Stimulated activated CD4-positive, alpha-beta T cell treated with anti-CD3 and anti-CD28 coated beads, Interleukin-1b, Interleukin-23, amount 100 ng/mL, for 24 hours (primary cell): ENCODE data around the gene EPAS1.

Source experiments
- DNase-seq, 4 experiments: peaks; one replicate each; pipeline ENCODE4 v3.0.0-alpha.2; 2020; ENCODE audit warnings: low read depth in 4 of 4, low spot score in 1 of 4

EPAS1 gene

DNA sequence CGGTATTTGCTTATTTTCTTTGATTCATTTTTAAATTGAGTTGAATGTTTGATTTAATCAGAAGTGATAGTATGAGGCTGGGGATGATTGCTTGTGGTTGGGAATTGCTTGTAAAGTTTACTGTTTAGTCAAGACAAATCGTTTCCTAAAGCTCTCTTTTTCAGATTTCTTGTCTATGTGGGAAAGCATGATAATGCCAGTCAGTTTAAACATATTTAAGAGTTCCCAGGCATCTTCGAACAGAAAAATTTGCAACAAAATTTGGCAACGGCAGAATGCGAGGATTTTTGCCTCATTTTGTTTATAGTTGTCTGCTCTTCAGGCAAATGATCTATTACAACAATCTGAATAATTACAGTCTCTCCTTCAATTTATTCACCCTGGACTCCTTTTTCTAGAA lies 22.5 kb downstream of the EPAS1 start:
- no peak for DNase-seq

DNA sequence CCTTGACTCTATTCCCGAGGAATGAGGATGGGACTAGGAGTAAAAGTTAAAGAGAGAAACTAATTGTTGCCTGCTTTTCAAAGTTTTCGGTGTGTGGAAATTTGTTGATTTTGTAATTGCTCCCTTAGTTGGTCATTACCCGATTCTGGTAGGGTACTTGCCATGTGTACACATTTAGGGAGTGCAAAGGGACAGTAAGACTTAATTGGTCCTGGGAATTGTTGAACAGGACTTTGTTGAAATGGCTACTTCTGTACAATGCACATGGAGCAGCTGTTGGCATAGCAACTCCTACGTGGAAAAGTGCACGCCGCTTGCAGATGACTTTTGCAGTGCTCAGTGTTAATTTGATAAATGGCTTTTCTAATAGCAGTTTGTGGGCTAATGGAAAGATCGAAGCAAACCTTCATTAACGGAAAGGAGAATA lies 22.9 kb downstream of the EPAS1 start:
- DNase-seq: no peak

DNA sequence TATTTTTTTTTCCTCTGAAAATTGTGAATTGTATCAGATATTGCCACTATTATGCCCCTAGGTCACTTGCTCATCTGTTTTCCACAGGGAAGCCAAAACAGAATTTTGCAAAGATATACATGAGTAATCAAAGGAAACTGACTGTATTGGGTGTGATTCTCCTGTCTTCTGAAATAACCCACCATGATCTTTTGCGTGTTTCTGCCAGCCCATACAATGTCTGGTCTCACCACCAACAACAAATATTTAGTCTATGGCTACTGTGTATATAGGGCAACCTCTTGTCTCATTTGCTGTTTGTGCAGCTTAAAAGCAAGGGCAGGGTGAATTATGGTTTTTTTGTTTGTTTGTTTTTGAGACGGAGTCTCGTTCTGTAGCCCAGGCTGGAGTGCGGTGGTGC lies 26.5 kb downstream of the EPAS1 start:
- DNase-seq: no peak

DNA sequence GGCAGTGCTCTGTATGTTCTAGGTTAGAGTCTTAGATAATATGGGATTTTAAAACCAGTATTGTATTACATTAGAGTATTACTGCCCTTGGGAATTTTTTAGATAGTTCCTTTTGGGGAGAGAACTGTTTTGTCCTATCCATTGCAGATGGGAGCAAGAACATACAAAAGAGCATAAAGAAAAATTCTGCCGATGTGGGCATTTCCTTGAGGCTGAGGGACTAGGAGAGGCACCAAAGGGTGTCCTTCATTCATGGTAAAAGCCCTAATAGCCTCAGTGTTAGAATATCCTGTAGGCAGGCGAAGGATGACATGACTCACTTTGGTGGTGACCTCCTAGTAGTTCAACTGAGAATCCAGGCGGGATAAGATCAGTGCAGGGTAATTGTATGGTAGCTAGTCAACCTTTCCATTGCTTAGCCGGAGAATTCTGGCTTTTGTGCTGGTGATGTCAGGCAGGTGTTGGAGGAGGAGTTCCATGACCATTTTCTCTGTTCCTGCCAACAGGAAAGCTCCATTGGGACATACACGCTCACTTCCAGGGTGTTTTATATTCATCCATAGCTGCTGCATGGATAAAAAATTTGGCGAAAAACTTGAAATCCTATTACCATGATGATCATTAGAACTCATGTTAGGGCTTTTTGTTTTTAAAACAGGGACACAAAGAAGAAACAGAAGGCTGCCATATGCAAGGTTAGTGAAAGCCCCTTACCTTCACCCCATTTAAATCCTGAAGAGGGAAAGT lies 28.1 kb downstream of the EPAS1 start:
- DNase-seq: no peak

DNA sequence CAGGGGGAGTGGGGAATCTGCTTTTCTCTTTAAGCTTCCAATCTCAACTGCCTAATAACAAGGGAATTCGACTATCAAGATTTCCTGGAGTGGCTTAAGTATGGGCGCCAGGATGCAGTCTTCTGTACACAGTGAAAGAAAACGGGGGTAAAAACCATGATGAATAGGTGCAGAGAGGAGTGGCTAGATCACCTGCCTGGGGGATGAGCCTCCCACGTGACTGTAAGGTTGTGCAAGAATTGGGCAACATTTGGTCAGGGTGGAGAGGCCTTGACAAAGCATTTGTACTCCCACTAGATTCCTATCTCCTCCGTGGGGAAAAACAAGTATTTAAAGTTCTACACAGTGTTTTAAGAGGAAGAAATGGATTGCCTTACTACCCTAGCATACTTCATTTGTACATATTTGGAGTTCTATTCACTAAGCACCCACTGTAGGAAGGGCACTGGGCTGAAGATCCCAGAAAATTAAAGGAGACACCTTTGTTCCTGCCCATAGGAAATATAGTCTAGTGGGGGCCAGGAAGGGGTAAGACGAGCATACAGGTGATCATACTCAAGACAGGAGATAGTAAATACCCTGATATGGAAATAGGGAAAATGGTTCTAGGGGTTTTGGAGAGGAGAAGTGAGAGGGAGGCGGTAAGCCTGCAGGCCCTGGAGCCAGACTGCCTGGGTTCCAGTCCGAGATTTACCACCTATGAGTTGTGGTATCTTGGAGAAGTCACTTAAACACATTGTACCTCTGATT lies 29.2 kb downstream of the EPAS1 start:
- no peak for DNase-seq

DNA sequence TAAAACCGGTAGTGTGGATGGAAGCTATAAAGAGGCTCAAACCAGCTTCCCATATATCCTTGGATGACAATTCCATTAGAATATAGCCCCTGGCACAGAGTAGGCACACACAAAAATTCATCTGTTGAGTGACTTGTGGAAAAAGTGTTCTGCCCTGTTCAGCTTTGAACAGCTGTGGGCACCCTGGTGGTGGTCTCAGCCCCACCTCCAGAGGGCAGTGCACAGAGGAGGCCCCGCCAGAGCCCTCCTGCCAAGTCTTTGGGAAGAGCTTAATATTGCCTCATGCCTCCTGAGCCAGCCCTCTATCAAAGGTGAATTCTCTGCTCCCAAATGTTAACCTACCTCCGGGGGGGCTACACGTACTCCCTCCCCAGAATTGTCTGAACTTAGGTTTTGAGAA lies 30.4 kb downstream of the EPAS1 start:
- DNase-seq: no peak

DNA sequence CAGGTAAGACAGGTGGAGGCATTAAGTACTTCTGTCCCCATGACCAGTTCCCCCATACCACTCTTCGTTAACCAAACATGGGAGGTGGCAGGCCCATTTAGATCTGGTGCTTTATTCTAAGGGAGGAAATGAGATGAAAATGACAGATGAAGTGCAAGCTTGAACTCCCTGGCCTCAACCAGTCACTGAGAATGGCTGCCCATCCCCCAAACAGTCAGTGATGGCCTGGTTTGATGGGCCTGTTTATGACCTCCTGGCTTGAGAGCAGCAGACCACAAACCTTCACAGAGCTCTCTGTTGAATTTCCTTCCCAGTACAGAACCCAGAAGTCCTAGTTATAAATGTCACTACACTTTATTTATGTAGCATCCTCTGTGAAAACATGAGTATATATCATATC lies 31.1 kb downstream of the EPAS1 start:
- no peak for DNase-seq

DNA sequence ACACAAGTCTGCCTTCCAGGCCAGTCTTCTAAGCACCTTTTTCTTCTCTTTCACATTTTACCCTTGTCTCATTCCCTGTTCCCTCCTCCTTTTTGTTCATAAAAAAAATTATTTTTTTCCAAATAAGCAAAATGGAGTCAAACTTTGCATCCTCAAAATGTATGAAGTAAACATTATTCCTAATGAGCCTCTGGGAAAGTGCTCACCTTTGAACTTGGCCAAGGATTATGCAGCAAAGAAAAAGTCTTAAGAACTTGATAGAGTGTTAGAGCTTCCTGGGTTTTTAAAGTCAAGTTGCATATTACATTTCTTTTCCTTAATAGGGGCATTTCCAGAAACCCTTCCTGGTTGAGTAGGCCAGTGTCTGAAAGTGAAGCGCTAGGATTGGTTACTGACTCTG lies 31.6 kb downstream of the EPAS1 start:
- DNase-seq: no peak

DNA sequence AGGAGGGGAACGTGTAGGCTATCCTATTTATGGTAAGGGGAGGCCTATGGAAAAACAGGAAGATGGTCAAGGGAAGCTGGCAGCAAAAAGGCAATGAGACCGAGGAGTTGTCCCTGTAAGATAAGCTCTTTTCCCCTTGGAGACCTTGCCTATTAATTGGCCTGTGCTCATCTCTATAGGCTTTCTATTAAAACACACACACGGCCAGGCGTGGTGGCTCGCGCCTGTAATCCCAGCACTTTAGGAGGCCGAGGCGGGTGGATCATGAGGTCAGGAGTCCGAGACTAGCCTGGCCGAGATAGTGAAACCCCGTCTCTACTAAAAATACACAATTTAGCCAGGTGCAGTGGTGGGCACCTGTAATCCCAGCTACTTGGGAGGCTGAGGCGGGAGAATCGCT lies 32.1 kb downstream of the EPAS1 start:
- no peak for DNase-seq

DNA sequence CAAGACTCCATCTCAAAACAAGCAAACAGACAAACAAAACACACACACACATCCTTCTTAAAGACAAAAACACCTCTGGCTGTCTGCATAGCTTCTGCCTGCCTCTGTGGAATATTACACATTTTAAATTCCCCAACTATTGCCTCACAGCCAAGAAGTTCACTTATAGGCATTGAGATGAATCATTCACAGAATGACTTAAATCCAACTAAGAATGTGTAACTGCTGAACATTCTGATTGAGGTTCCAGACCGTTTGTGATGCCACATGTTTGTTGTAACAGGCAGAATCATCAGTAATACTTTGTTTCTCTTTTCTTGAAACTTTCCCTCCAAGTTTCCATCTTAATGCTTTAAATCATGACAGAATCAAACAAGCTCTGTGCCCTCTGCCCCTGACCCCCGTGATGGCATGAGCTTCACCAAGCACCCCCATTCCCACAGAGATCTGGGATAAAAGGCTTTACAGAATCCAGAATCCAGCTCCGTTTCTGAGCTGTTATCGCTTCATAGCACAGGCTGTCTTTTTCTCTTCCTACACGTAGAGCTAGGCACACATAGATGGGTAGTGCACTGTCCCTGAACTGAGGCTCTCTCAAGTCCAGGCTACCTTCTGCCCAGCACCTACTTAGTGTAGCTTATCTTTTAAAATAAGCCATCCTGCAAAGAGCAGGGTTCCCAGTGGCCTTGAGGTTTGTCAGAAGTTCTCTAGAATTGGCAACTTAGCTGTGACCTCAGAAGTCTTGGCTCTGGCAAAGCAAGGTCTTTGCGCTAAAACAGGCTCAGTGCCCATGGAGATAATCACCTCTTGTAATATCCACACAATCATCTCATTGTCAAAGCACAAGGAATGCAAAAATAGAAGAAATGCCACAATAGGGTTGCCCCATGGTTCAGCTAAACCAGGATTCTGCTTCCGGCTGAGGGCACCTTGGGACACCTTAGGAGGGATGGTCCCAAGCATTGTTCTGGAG lies 32.9 kb downstream of the EPAS1 start:
- no peak for DNase-seq

DNA sequence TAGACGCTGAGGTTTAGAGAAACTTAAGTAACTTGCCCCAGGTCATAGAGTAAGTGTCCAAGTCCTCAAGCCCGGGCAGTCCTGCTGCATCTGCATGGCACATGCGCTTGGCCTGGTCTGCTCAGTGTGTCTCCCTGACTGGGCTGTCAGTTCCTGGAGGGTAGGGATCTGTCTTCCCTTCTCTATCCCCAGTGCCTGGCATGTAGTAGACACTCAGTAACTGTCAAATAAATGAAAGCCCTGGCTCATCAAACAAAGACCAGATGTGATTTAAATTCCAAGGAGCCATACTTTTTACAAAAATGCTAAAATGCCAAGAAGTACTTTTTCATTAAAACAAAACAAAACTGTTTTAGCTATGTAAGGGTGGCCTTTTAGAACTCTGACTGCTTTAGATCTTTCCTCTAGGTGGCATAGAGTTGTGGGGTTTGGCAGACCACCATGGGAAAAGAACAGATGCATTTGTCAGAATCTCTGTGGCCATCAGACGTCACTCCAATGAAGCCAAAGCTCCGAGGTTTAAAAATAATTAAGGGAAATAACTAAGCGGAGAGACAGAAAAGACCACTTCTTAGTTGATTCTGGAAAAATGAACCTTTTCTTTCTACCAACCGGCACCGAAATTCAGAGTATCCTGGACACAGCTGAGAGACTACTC lies 34.0 kb downstream of the EPAS1 start:
- DNase-seq: no peak

DNA sequence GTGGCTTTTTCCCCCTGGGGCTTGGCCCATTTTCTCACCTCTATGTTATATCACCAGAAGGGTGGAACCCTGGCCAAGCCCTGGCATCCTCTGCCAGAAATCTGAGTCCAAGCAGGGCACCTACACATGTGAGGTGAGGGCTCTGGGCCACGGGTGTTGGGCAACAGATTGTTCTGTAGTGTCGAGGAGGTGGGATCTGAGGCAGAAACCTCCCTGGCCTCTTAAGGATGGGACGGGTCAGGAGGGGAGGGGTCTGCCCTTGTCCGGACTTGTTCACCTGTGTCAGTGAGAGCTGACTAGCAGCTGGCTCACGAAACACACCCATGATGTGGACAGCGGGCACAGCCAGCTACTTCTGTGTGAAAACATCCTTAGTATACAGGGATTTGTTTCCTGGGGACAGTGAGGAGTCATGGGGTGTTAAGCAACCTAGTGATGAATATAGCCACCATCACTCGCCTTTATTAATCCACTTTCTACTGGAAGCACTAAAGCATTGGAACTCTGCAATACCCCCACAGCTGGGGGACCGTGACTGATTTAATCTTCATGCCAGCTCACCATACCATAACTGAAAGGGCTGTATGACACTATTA lies 35.6 kb downstream of the EPAS1 start:
- DNase-seq: no peak

DNA sequence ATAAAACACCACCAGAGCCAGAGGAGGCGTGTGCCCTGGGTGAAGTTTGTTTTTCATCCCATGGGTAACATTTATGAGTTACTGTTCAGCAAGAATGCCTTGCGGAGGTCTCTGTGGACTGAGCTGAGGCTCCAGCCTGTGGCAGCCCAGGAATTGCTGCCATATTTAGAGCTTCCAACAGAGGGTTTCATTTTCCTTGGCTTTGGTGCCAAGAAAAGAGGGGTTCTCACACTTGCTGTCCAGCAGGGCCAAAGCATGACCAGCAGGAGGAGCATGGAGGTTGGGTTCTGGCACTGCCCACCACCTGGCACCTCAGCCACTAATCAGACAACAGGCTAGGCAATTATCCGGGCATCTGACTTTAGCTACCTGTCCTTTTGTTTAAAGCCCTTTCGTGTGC lies 36.7 kb downstream of the EPAS1 start:
- no peak for DNase-seq

DNA sequence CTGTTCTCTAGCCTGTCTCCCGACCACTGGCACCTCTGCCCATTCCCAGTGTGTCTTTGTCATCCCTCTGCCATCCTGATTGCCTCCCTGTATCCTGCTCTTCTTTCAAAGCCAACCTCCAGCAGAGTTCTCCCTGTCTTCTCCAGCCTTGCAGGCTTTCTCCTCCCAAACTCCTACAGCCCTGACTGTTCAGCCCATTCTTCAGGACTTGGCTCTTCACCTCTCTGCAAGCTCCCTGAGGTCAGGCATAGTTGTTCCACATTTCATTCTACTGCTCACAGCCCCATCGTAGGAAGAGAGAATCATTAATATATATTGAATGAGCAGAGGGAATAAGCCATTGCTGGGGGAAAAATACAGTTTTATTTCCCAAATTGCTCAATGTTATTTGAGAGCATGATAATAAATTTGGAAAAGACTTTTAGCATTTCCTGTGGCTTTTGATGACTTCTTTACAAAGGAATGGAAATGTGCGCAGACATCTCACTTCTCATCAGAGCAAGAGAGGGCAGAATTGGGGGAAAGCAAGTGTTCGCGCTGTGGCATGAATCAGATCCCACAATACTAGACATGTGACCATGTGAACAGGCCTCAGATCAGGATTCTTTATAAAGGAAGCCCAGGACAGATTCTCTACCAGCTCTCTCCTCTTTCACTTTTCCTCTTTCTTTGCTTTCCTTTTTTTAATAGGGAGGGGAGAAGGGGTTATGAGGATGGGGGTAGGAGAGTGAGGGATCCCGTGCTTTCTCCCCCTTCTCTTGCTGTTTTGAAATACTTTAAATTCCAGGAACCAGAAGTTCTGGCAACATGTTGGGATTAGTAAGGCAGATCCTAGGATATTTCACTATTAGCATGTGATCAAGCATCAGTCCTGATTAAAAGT lies 37.4 kb downstream of the EPAS1 start:
- no peak for DNase-seq

DNA sequence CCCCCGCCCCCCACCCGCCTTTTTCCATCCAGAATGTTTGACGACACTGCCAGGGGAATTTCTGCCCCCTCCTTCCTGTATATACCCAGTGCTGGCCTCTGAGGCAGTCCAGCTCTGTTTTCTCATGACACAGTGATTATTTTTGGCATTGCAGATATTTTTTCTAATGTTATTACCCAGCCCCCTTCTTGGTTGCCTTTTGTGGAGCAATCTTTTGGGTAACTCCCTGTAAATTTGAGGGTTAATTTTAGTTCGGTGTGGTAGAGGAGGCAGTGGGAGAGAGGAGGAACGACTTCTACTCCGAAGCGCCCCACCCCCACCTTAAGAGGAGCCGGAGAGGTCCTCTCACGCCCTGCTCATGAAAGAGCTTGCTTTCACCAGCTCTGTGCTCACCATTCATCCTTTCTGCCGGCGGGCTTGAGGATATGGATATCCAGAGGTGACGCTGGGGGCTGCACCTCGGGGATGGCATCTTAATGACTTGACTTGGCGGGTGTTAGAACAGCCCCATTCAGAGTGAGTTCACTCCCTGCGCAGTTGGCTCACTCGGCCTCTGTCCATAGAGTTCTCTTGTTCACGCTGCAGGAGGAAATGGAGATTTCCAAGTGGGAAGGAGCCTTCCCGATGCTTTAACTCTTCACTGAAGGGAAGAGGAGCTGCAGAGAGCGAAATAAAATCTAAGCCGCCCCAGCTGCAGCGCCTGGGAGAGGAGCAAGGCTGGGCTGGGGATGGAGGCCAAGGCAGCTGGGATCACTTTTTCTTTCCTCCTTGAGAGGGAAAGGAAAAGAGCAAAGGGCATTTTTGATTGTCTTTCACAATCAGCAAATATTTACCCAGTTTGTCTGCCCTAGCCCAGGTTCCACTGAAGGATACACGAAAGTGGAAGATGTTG lies 38.4 kb downstream of the EPAS1 start:
- DNase-seq: no peak

DNA sequence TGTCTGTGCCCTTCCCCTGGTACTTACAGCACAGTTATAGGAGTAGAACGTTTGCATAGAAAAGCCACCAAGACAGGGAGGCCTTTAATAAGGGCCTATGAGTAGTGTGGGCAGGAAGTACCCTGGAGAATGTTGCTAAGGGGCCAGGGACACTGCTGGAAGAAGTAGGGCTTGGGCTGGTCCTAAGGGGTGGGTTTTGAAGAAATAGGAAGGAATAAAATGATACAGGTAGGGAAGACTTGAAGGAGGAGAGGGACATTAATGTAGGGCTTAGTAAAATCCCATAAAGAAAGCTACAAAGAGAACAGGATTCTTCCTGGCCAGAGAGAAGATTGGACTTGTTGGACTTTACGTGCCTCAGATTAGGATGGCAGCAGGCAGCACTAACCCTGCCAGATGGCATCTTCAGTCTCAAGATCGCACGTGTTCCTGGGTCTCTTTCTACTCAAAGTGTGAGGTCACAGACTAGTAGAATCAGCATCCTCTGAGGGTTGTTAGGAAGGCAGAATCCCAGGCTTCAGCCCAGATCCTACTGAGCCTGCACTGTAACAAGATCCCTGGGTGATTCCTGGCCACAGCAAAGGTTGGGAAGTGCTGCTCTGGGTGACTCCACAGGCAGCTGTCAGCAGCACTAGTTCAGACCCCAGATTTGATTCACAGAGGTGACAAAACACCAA lies 39.2 kb downstream of the EPAS1 start:
- DNase-seq: no peak

DNA sequence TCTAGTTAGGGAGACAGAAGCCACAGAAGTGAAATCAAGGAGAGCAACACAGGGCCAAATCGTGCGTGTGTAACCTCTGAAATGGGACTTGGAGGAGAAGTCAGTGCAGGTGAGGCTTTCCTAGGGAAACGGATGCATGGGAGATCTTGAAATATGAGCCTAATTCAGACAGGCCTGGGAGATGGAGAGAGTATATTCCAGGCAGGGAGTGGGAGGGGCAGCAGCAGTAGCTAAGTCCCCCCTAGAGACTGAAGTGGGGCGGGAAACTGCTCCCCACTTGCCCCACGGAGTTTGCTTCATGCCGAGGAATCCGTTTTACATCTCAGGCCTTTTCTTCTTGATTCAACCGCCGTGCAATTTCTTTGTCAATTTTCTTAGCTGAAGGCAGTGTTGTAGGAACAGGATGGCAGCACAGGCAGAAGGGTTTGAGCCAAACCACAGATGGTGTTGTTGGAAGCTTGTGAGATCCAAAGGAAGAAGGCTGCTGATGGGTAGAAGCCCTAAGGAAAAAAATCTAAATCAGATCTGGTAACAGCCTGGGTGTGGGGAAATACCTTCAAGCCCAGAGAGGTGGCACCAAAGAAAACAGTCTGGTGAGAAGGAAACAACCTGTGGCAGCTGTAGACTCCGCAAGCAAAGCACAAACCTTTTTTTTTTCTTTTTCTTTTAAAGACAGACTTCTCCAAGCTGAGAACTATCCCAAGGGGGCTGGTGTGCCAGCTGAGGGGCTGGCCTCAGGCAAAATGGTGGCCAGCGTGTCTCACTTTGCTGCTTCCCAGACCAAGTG lies 40.2 kb downstream of the EPAS1 start:
- DNase-seq: no peak
